MCF 10A (cell line): ENCODE measurements around the gene NRDE2. TPM values are rescaled to one million over a fixed set of nuclear protein-coding genes. Genes with fewer than 3 reads are reported as not detected.

Experiments used
- BruUV-seq: library from RNA; stranded (reverse); fragments of 400-500 nt; replicated peaks from 2 replicates; lab custom pipeline; 2021; lab: Mats Ljungman, UMichigan
- CTCF ChIA-PET: fragments of 300-600 bp; sonication (Branson Sonifier 250); formaldehyde crosslinking; extraction: SDS; loops from one replicate; lab custom pipeline; 2021; ENCODE audit warnings: antibody characterized with exemption, inconsistent platforms; lab: Yijun Ruan, JAX
- POLR2A ChIA-PET: fragments of 300-600, 350-650 bp; sonication (Branson Sonifier 250); formaldehyde crosslinking; extraction: SDS; loops from one replicate; lab custom pipeline; 2020; ENCODE audit warnings: antibody characterized with exemption, inconsistent platforms; lab: Yijun Ruan, JAX
- DNase-seq: peaks from one replicate; pipeline ENCODE4 v3.0.0-alpha.2; 2018; ENCODE audit not compliant: unreplicated experiment
- H3K27ac Mint-ChIP-seq: one replicate; pipeline ENCODE4 v1.8.0; 2022; ENCODE audit warnings: mild to moderate bottlenecking, low read depth, mixed read lengths; ENCODE audit not compliant: unreplicated experiment
- H3K27me3 Mint-ChIP-seq: one replicate; pipeline ENCODE4 v1.8.0; 2022; ENCODE audit warnings: mixed read lengths; ENCODE audit not compliant: insufficient read depth, unreplicated experiment
- H3K36me3 Mint-ChIP-seq: one replicate; pipeline ENCODE4 v1.8.0; 2022; ENCODE audit warnings: mild to moderate bottlenecking, moderate library complexity, mixed read lengths; ENCODE audit not compliant: insufficient read depth, unreplicated experiment
- H3K4me1 Mint-ChIP-seq: one replicate; pipeline ENCODE4 v1.8.0; 2022; ENCODE audit warnings: mixed read lengths; ENCODE audit not compliant: insufficient read depth, unreplicated experiment
- H3K4me3 Mint-ChIP-seq: one replicate; pipeline ENCODE4 v1.8.0; 2022; ENCODE audit warnings: mild to moderate bottlenecking, moderate library complexity, mixed read lengths; ENCODE audit not compliant: unreplicated experiment
- H3K9me3 Mint-ChIP-seq: one replicate; pipeline ENCODE4 v1.8.0; 2022; ENCODE audit warnings: mixed read lengths; ENCODE audit not compliant: unreplicated experiment
- intact Hi-C: fragments of 100-400 bp; cut with micrococcal nuclease; formaldehyde crosslinking; loops from 2 replicates; pipeline ENCODE4 v1.14.1; 2022
- total RNA-seq: library from RNA; stranded (reverse); gene quantifications from 2 replicates; pipeline ENCODE4 v1.2.3, GENCODE V29; 2022
- TF ChIP-seq, protein P1 (sequence below): fragments of 200-600 bp; IDR thresholded peaks from one replicate; pipeline ENCODE4 v1.8.0; 2022; ENCODE audit warnings: antibody characterized with exemption, mild to moderate bottlenecking; ENCODE audit not compliant: unreplicated experiment

The NRDE2 gene
- total RNA-seq, 1 experiment from 2014 or later = 16.5 TPM

DNA sequence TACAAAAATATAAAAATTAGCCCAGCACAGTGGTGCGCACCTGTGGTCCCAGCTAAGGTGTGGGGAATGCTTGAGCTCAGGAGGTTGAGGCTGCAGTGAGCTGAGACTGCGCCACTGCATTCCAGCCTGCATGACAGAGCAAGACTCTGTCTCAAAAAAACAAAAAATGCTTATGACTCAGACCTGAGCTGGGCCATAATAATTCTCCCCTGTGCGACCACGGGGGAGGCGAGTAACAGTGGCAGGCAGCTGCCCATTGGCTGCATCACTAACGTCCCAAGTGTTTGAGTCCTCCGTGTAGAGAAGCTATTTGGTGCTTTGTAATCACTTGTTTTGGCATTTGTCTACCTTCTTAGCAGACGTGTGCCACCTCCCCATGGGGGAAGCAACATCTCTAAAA, 50.5 kb downstream of the NRDE2 start:
- H3K4me1 Mint-ChIP-seq = peaks cover 13% of the 10 kb centered on the region
- intact Hi-C loops = no loop called here
- H3K9me3 Mint-ChIP-seq = no peaks in the 10 kb centered on the region
- ChIA-PET POLR2A (interaction anchor here (1.6 to 1.7 kb wide), 2 partner anchors 9 to 25 kb away, joined by 6 read pairs; partner anchors contain the start of gene PSMC1), CTCF (interaction anchor here (0.6 to 1.8 kb wide), 5 partner anchors 9 to 416 kb away, joined by 3 to 5 read pairs (median 3); no protein-coding TSS in a partner anchor)
- no TSS peak for BruUV-seq
- H3K4me3 Mint-ChIP-seq = no peak overlapping the region
- DNase-seq = peak; percentile 63
- H3K27me3 Mint-ChIP-seq = no peaks in the 10 kb centered on the region
- H3K36me3 Mint-ChIP-seq = peaks cover 61% of the 10 kb centered on the region
- TF ChIP-seq, protein P1, sequence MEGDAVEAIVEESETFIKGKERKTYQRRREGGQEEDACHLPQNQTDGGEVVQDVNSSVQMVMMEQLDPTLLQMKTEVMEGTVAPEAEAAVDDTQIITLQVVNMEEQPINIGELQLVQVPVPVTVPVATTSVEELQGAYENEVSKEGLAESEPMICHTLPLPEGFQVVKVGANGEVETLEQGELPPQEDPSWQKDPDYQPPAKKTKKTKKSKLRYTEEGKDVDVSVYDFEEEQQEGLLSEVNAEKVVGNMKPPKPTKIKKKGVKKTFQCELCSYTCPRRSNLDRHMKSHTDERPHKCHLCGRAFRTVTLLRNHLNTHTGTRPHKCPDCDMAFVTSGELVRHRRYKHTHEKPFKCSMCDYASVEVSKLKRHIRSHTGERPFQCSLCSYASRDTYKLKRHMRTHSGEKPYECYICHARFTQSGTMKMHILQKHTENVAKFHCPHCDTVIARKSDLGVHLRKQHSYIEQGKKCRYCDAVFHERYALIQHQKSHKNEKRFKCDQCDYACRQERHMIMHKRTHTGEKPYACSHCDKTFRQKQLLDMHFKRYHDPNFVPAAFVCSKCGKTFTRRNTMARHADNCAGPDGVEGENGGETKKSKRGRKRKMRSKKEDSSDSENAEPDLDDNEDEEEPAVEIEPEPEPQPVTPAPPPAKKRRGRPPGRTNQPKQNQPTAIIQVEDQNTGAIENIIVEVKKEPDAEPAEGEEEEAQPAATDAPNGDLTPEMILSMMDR = no peak
- peak overlapping the region; percentile 54 for H3K27ac Mint-ChIP-seq

GRCh38 chr14:90280096-90280495, 51.6 kb downstream of the NRDE2 start:
- Mint-ChIP-seq H3K4me1 (peaks cover 15% of the 10 kb centered on the region), H3K27ac (no peak overlapping the region), H3K4me3 (no peak overlapping the region), H3K9me3 (no peaks in the 10 kb centered on the region), H3K36me3 (peaks cover 56% of the 10 kb centered on the region), H3K27me3 (no peaks in the 10 kb centered on the region)
- BruUV-seq = no TSS peak
- ChIA-PET POLR2A (interaction anchor here (0.6 kb wide), 1 partner anchor 23 kb away, joined by 3 read pairs; no protein-coding TSS in a partner anchor), CTCF (no interaction called here)
- intact Hi-C loops = no loop called here
- TF ChIP-seq, protein P1 = no peak
- no peak for DNase-seq

- intact Hi-C loops = no loop called here
- no peaks in the 10 kb centered on the region for H3K27me3 Mint-ChIP-seq
- no peak for DNase-seq
- ChIA-PET CTCF (no interaction called here), POLR2A (no interaction called here)
- no TSS peak for BruUV-seq
- no peaks in the 10 kb centered on the region for H3K9me3 Mint-ChIP-seq
- peaks cover 50% of the 10 kb centered on the region for H3K36me3 Mint-ChIP-seq
- TF ChIP-seq, protein P1 = no peak
- H3K4me1 Mint-ChIP-seq = peaks cover 21% of the 10 kb centered on the region
- peak overlapping the region; percentile 57 for H3K27ac Mint-ChIP-seq
- H3K4me3 Mint-ChIP-seq = no peak overlapping the region
Measured at GRCh38 chr14:90278199-90279175, 53.3 kb downstream of the NRDE2 start.

GRCh38 chr14:90277581-90278198, 54.1 kb downstream of the NRDE2 start:
- no peak for DNase-seq
- TF ChIP-seq, protein P1 = no peak
- BruUV-seq = no TSS peak
- Mint-ChIP-seq H3K9me3 (no peaks in the 10 kb centered on the region), H3K4me1 (peaks cover 21% of the 10 kb centered on the region), H3K36me3 (peaks cover 49% of the 10 kb centered on the region), H3K27me3 (no peaks in the 10 kb centered on the region), H3K4me3 (no peak overlapping the region), H3K27ac (peak overlapping the region; percentile 57)
- intact Hi-C loops = no loop called here
- ChIA-PET POLR2A (no interaction called here), CTCF (interaction anchor here (0.6 to 0.9 kb wide), 2 partner anchors 306 to 345 kb away, joined by 3 to 4 read pairs; no protein-coding TSS in a partner anchor)
